SH-SY5Y (cell line): ENCODE measurements around the gene ZNF836.

ENCODE experiments used
- GATA2 ChIP-seq: IDR thresholded peaks from 2 replicates; pipeline ENCODE4 v1.6.1; 2011; ENCODE audit warnings: mild to moderate bottlenecking, low read depth, low read length
- GATA3 ChIP-seq: IDR thresholded peaks from 2 replicates; pipeline ENCODE4 v1.6.1; 2011; ENCODE audit warnings: low read depth, mild to moderate bottlenecking, low read length, moderate library complexity

GRCh38 chr19:52189735-52190486, 18.5 kb upstream of the ZNF836 start, which contains the start of gene PPP2R1A:
- TF ChIP-seq GATA2 (peak; percentile 60), GATA3 (no peak)
